Left ventricle myocardium inferior (tissue), 1 donor: Measurements from ENCODE around the gene TTPAL. TPM values are rescaled to one million over a fixed set of nuclear protein-coding genes. Genes with fewer than 3 reads are reported as not detected.

ENCODE experiments used
- DNase-seq: peaks from one replicate; pipeline ENCODE4 v3.0.0-alpha.2; 2020
- H3K27ac ChIP-seq: fragments of 200-600 bp; replicated peaks from 2 replicates; pipeline ENCODE4 v1.8.0; 2021
- H3K27me3 ChIP-seq: fragments of 200-600 bp; 2 replicates; pipeline ENCODE4 v1.8.0; 2021; ENCODE audit warnings: low read depth
- H3K36me3 ChIP-seq: fragments of 200-600 bp; 2 replicates; pipeline ENCODE4 v1.8.0; 2021
- H3K4me1 ChIP-seq: fragments of 200-600 bp; 2 replicates; pipeline ENCODE4 v1.8.0; 2021
- H3K4me3 ChIP-seq: fragments of 200-600 bp; 2 replicates; pipeline ENCODE4 v1.8.0; 2021; ENCODE audit warnings: mild to moderate bottlenecking, moderate library complexity
- H3K9me3 ChIP-seq: fragments of 200-600 bp; replicated peaks from 2 replicates; pipeline ENCODE4 v1.8.0; 2021
- intact Hi-C: fragments of 100-400 bp; cut with micrococcal nuclease; formaldehyde crosslinking; loops from one replicate; pipeline ENCODE4 v1.11.0; 2022
- total RNA-seq: library from RNA; stranded (reverse); fragmentation: NEBNext Ultra II Directional; extraction: Animal tissue kit (Norgen Biotek cat#: 25700); gene quantifications from one replicate; pipeline ENCODE4 v1.2.1, GENCODE V29; 2021
- TF ChIP-seq, protein P1 (sequence below): fragments of 200-600 bp; IDR thresholded peaks from 2 replicates; pipeline ENCODE4 v1.8.0; 2021; ENCODE audit warnings: antibody characterized with exemption, mild to moderate bottlenecking, borderline replicate concordance
- donor health status: DM: no; HTN: yes; CAD: no; lungs with severe emphysema.

The TTPAL gene
- total RNA-seq, 1 donor from 2014 or later, result 4.5 TPM

DNA sequence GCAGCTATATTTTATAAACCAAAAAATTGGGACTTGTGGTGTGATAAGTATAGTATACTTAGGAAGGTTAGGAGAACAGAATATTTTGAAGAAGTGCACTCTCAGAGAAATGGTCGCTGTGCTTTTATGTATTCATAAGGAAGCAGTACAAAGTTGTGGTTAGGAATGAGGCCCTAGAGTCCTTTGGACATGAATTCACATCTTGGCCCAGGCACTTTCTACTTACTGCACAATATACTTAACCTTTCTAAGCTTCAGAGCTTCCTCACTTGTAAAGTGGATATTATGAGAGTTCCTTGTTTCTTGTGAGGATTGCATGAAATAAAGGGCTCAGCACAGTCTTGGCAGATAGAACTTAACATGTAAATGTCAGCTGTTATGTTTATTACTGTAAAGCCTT lies 67.2 kb downstream of the TTPAL start:
- TF ChIP-seq, protein P1, sequence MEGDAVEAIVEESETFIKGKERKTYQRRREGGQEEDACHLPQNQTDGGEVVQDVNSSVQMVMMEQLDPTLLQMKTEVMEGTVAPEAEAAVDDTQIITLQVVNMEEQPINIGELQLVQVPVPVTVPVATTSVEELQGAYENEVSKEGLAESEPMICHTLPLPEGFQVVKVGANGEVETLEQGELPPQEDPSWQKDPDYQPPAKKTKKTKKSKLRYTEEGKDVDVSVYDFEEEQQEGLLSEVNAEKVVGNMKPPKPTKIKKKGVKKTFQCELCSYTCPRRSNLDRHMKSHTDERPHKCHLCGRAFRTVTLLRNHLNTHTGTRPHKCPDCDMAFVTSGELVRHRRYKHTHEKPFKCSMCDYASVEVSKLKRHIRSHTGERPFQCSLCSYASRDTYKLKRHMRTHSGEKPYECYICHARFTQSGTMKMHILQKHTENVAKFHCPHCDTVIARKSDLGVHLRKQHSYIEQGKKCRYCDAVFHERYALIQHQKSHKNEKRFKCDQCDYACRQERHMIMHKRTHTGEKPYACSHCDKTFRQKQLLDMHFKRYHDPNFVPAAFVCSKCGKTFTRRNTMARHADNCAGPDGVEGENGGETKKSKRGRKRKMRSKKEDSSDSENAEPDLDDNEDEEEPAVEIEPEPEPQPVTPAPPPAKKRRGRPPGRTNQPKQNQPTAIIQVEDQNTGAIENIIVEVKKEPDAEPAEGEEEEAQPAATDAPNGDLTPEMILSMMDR, result no peak
- DNase-seq, result no peak
- no peaks in the 10 kb centered on the region for H3K9me3 ChIP-seq
- H3K4me3 ChIP-seq, result no peak overlapping the region
- intact Hi-C loops, result no loop called here
- H3K4me1 ChIP-seq, result peaks cover 50% of the 10 kb centered on the region
- H3K36me3 ChIP-seq, result no peaks in the 10 kb centered on the region
- H3K27ac ChIP-seq, result peak overlapping the region; percentile 39
- no peaks in the 10 kb centered on the region for H3K27me3 ChIP-seq

DNA sequence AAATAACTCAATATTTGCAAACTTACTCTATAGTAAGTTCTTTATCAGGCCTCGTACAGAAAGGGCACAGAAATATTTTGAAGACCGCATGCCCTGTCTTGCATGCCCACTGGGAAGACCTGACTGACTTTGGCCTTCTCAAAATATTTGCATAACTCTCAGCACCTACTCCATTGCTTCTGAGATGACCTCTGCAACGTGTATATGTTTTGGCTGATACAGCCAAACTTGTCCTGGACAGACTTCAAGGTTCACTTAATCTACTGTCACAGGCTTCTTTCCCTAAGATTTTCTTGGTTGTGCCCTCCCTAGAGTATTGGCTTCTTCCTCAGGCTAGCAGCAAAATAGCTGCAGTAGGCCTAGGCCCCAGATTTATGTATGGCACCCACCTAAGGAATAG lies 67.7 kb downstream of the TTPAL start:
- H3K27me3 ChIP-seq, result no peaks in the 10 kb centered on the region
- no peaks in the 10 kb centered on the region for H3K9me3 ChIP-seq
- no peaks in the 10 kb centered on the region for H3K36me3 ChIP-seq
- intact Hi-C loops, result no loop called here
- no peak overlapping the region for H3K27ac ChIP-seq
- TF ChIP-seq, protein P1, result no peak
- no peak overlapping the region for H3K4me3 ChIP-seq
- DNase-seq, result no peak
- peaks cover 55% of the 10 kb centered on the region for H3K4me1 ChIP-seq

Other genes starting within 250 kb of the TTPAL start
- 0.55 TPM for gene GDAP1L1, start 228.6 kb upstream of the TTPAL start, total RNA-seq
- 160 TPM for gene FITM2, start 164.7 kb upstream of the TTPAL start, total RNA-seq
- not detected for gene R3HDML, start 138.8 kb upstream of the TTPAL start, total RNA-seq
- gene HNF4A, start 120.2 kb upstream of the TTPAL start, total RNA-seq, result not detected
- 88.4 TPM for gene SERINC3, start 46.2 kb downstream of the TTPAL start, total RNA-seq
- 172 TPM for gene PKIG, start 106.7 kb downstream of the TTPAL start, total RNA-seq
- gene ADA, start 175.8 kb downstream of the TTPAL start, total RNA-seq, result 6.7 TPM
- gene CCN5, start 239.5 kb downstream of the TTPAL start, total RNA-seq, result 37.0 TPM